A673 (cell line): ENCODE data around the gene SPRED2. TPM values are rescaled to one million over a fixed set of nuclear protein-coding genes. Genes with fewer than 3 reads are reported as not detected.
"Not testable (repeated sequence)": the region's sequence is repeated elsewhere in the genome, so short reads cannot be mapped to it uniquely, and the experiment has no call there.

ENCODE experiments used
- BruUV-seq: library from RNA; stranded (reverse); fragments of 400-500 nt; replicated peaks from 2 replicates; lab custom pipeline; 2021; lab: Mats Ljungman, UMichigan
- CTCF ChIA-PET: fragments of 300-600 bp; sonication (Branson Sonifier 250); formaldehyde crosslinking; loops from one replicate; lab custom pipeline; 2022; ENCODE audit warnings: antibody characterized with exemption; lab: Charles Lee
- POLR2A ChIA-PET: fragments of 300-600 bp; sonication (Branson Sonifier 250); formaldehyde crosslinking; loops from one replicate; lab custom pipeline; 2022; ENCODE audit warnings: antibody characterized with exemption; ENCODE audit not compliant: low non-redundant PET; lab: Charles Lee
- DNase-seq: peaks from one replicate; pipeline ENCODE4 v3.0.0-alpha.2; 2015; ENCODE audit warnings: low spot score
- H3K27ac ChIP-seq: fragments of 200-600 bp; sonication (generic); 2 replicates; pipeline ENCODE4 v1.5.1; 2016; ENCODE audit warnings: mixed run types, low read depth, mild to moderate bottlenecking, mixed read lengths, antibody characterized with exemption, low read length; ENCODE audit not compliant: poor library complexity, severe bottlenecking
- H3K27me3 ChIP-seq: fragments of 200-600 bp; sonication (generic); replicated peaks from 2 replicates; pipeline ENCODE4 v1.6.1; 2017; ENCODE audit warnings: mixed run types, low read depth, mild to moderate bottlenecking, mixed read lengths, antibody characterized with exemption, low read length; ENCODE audit not compliant: insufficient read depth, poor library complexity
- H3K36me3 ChIP-seq: fragments of 200-600 bp; sonication (generic); 2 replicates; pipeline ENCODE4 v1.6.1; 2016; ENCODE audit warnings: mixed run types, mild to moderate bottlenecking, mixed read lengths, antibody characterized with exemption, low read length; ENCODE audit not compliant: insufficient read depth, poor library complexity, severe bottlenecking
- H3K4me1 ChIP-seq: fragments of 200-600 bp; sonication (generic); 2 replicates; pipeline ENCODE4 v1.6.1; 2017; ENCODE audit warnings: mixed run types, mild to moderate bottlenecking, mixed read lengths, antibody characterized with exemption, low read length; ENCODE audit not compliant: insufficient read depth, poor library complexity, severe bottlenecking
- H3K4me3 ChIP-seq: fragments of 200-600 bp; sonication (generic); 2 replicates; pipeline ENCODE4 v1.5.1; 2016; ENCODE audit warnings: low read depth, mixed run types, mild to moderate bottlenecking, mixed read lengths, low read length; ENCODE audit not compliant: poor library complexity, severe bottlenecking
- H3K9me3 ChIP-seq: fragments of 200-600 bp; sonication (generic); 2 replicates; pipeline ENCODE4 v1.6.1; 2016; ENCODE audit warnings: mixed run types, low read depth, mild to moderate bottlenecking, mixed read lengths, antibody characterized with exemption, low read length; ENCODE audit not compliant: poor library complexity, severe bottlenecking
- CTCF ChIP-seq: fragments of 300-800, 200-600 bp; sonication (generic); conservative IDR thresholded peaks from 2 replicates; pipeline ENCODE4 v1.5.1; 2017; ENCODE audit warnings: low read depth, mild to moderate bottlenecking, antibody characterized with exemption, low read length, moderate library complexity, mixed read lengths
- EZH2 ChIP-seq: fragments of 200-600 bp; sonication (generic); IDR thresholded peaks from 2 replicates; pipeline ENCODE4 v1.6.1; 2017; ENCODE audit warnings: borderline replicate concordance, low read depth, mild to moderate bottlenecking, mixed read lengths, antibody characterized with exemption, low read length; ENCODE audit not compliant: poor library complexity, severe bottlenecking
- intact Hi-C: fragments of 100-400 bp; cut with micrococcal nuclease; formaldehyde crosslinking; loops from one replicate; pipeline ENCODE4 v1.10.0; 2022; ENCODE audit not compliant: unreplicated experiment
- total RNA-seq: library from RNA; stranded (reverse); gene quantifications from 2 replicates; pipeline ENCODE4 v1.2.3, GENCODE V29; 2021

SPRED2 gene
- total RNA-seq, 1 experiment from 2014 or later: 79.4 TPM

DNA sequence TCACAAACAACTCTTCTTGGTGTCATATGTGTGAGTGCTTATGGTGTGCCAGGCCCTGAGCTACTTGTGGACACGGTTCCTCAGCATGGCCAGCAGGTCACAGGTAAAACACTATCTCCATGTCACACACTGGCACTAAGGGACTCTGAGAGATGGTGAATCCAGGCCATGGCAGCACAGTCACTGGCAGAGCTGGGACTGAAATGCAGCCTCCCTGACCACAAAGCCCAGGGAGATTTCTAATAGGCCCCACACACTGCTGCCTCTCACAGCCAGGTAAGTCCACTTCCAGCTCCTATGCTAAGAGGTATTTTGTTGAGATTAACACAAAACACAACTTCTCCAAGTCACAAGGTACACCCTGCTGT, 112.7 kb downstream of the SPRED2 start:
- no peak for DNase-seq
- H3K4me3 ChIP-seq: no peak overlapping the region
- no peak overlapping the region for H3K27ac ChIP-seq
- ChIA-PET CTCF (no interaction called here), POLR2A (no interaction called here)
- intact Hi-C loops: no loop called here
- H3K4me1 ChIP-seq: no peaks in the 10 kb centered on the region
- no peaks in the 10 kb centered on the region for H3K9me3 ChIP-seq
- TF ChIP-seq EZH2 (no peak), CTCF (no peak)
- H3K27me3 ChIP-seq: no peaks in the 10 kb centered on the region
- H3K36me3 ChIP-seq: peaks cover 21% of the 10 kb centered on the region
- BruUV-seq: no TSS peak

GRCh38 chr2:65319072-65319673, 113.2 kb downstream of the SPRED2 start:
- POLR2A ChIA-PET: no interaction called here
- CTCF ChIA-PET: no interaction called here

GRCh38 chr2:65317841-65318240, 114.6 kb downstream of the SPRED2 start:
- TF ChIP-seq CTCF: no peak
- TF ChIP-seq EZH2: no peak
- H3K36me3 ChIP-seq: peaks cover 35% of the 10 kb centered on the region
- H3K27ac ChIP-seq: no peak overlapping the region
- no peaks in the 10 kb centered on the region for H3K4me1 ChIP-seq
- BruUV-seq: no TSS peak
- no peak overlapping the region for H3K4me3 ChIP-seq
- H3K27me3 ChIP-seq: no peaks in the 10 kb centered on the region
- H3K9me3 ChIP-seq: no peaks in the 10 kb centered on the region
- ChIA-PET CTCF (no interaction called here), POLR2A (no interaction called here)
- intact Hi-C loops: no loop called here
- DNase-seq: no peak

More at GRCh38 chr2:65319072-65319673, 113.2 kb downstream of the SPRED2 start:
- no peaks in the 10 kb centered on the region for H3K4me1 ChIP-seq
- H3K27me3 ChIP-seq: no peaks in the 10 kb centered on the region
- H3K9me3 ChIP-seq: no peaks in the 10 kb centered on the region
- DNase-seq: no peak
- no peak overlapping the region for H3K27ac ChIP-seq
- intact Hi-C loops: no loop called here
- TF ChIP-seq CTCF (no peak), EZH2 (no peak)
- H3K36me3 ChIP-seq: peaks cover 25% of the 10 kb centered on the region
- BruUV-seq: no TSS peak
- H3K4me3 ChIP-seq: no peak overlapping the region

- H3K9me3 ChIP-seq, CTCF ChIA-PET, H3K4me1 ChIP-seq, H3K4me3 ChIP-seq, intact Hi-C loops, BruUV-seq, H3K27ac ChIP-seq, DNase-seq, POLR2A ChIA-PET, H3K27me3 ChIP-seq: not testable (repeated sequence)
- peaks cover 38% of the 10 kb centered on the region for H3K36me3 ChIP-seq
Observed at GRCh38 chr2:65317351-65317750, 115.0 kb downstream of the SPRED2 start.
